Trophoblast cell (in vitro differentiated cells and primary cell): ENCODE data around the gene ZNF516.
A peak's percentile ranks its signal among the peaks of the same experiment; 100 is the strongest.

Experiments
- DNase-seq, 2 donors: peaks; one replicate each; pipeline ENCODE4 v3.0.0-alpha.2; 2016
- H2AFZ ChIP-seq: 2 replicates; pipeline ENCODE4 v1.6.1; 2013; ENCODE audit warnings: low read length, moderate library complexity, mild to moderate bottlenecking; ENCODE audit not compliant: insufficient read depth, poor library complexity
- H2AK5ac ChIP-seq: 2 replicates; pipeline ENCODE4 v1.6.1; 2013; ENCODE audit warnings: mild to moderate bottlenecking, low read length
- H2BK120ac ChIP-seq: 2 replicates; pipeline ENCODE4 v1.6.1; 2013; ENCODE audit warnings: low read length, mild to moderate bottlenecking, moderate library complexity; ENCODE audit not compliant: insufficient read depth, poor library complexity
- H2BK12ac ChIP-seq: 2 replicates; pipeline ENCODE4 v1.6.1; 2013; ENCODE audit warnings: mild to moderate bottlenecking, low read length, moderate library complexity
- H2BK5ac ChIP-seq: 2 replicates; pipeline ENCODE4 v1.6.1; 2013; ENCODE audit warnings: low read length, low read depth, moderate library complexity, mild to moderate bottlenecking; ENCODE audit not compliant: poor library complexity
- H3K14ac ChIP-seq: 2 replicates; pipeline ENCODE4 v1.6.1; 2013; ENCODE audit warnings: mild to moderate bottlenecking, low read length
- H3K18ac ChIP-seq: 2 replicates; pipeline ENCODE4 v1.6.1; 2013; ENCODE audit warnings: mild to moderate bottlenecking, low read length
- H3K23ac ChIP-seq: 2 replicates; pipeline ENCODE4 v1.6.1; 2013; ENCODE audit warnings: low read length
- H3K27ac ChIP-seq: 2 replicates; pipeline ENCODE4 v1.5.1; 2013; ENCODE audit warnings: low read depth, mild to moderate bottlenecking, inconsistent platforms, low read length, moderate library complexity
- H3K27me3 ChIP-seq: 2 replicates; pipeline ENCODE4 v1.6.1; 2013; ENCODE audit warnings: inconsistent platforms, mild to moderate bottlenecking, low read length, moderate library complexity; ENCODE audit not compliant: insufficient read depth
- H3K36me3 ChIP-seq, 2 experiments: 1 replicate in 1 of 2; 2 replicates in 1 of 2; pipeline ENCODE4 v1.6.1; 2013; ENCODE audit warnings: low read length in 2 of 2, mild to moderate bottlenecking in 2 of 2, moderate library complexity in 1 of 2; ENCODE audit not compliant: insufficient read depth in 2 of 2, control insufficient read depth in 1 of 2
- H3K4ac ChIP-seq: 2 replicates; pipeline ENCODE4 v1.6.1; 2013; ENCODE audit warnings: low read depth, mild to moderate bottlenecking, low read length, moderate library complexity
- H3K4me1 ChIP-seq, 2 experiments: 1 replicate in 1 of 2; 2 replicates in 1 of 2; pipeline ENCODE4 v1.6.1; 2013; ENCODE audit warnings: low read length in 2 of 2, mild to moderate bottlenecking in 2 of 2, moderate library complexity in 1 of 2; ENCODE audit not compliant: insufficient read depth in 2 of 2, control insufficient read depth in 1 of 2
- H3K4me2 ChIP-seq: 2 replicates; pipeline ENCODE4 v1.6.1; 2013; ENCODE audit warnings: inconsistent platforms, mild to moderate bottlenecking, low read length, moderate library complexity
- H3K4me3 ChIP-seq: 2 replicates; pipeline ENCODE4 v1.5.1; 2013; ENCODE audit warnings: mild to moderate bottlenecking, low read depth, low read length, inconsistent platforms
- H3K79me1 ChIP-seq: one replicate; pipeline ENCODE4 v1.6.1; 2013; ENCODE audit warnings: low read length
- H3K79me2 ChIP-seq: 2 replicates; pipeline ENCODE4 v1.6.1; 2013; ENCODE audit warnings: low read length, mild to moderate bottlenecking; ENCODE audit not compliant: control insufficient read depth, insufficient read depth, poor library complexity
- H3K9ac ChIP-seq: 2 replicates; pipeline ENCODE4 v1.6.1; 2013; ENCODE audit warnings: mild to moderate bottlenecking, low read length
- H3K9me3 ChIP-seq: 2 replicates; pipeline ENCODE4 v1.6.1; 2013; ENCODE audit warnings: low read depth, mild to moderate bottlenecking, control low read depth, inconsistent platforms, low read length; ENCODE audit not compliant: insufficient read depth
- H4K12ac ChIP-seq: 2 replicates; pipeline ENCODE4 v1.6.1; 2013; ENCODE audit warnings: low read depth, mild to moderate bottlenecking, low read length, moderate library complexity
- H4K8ac ChIP-seq: 2 replicates; pipeline ENCODE4 v1.6.1; 2013; ENCODE audit warnings: low read depth, mild to moderate bottlenecking, low read length, moderate library complexity
- H4K91ac ChIP-seq: one replicate; pipeline ENCODE4 v1.6.1; 2013; ENCODE audit warnings: low read depth, mild to moderate bottlenecking, low read length, moderate library complexity
- WGBS: extraction: QIAGEN DNeasy Blood & Tissue Kit; methylation state at CpG from one replicate; pipeline ENCODE4 v1.1.7; 2013; ENCODE audit warnings: missing lambda C conversion rate; ENCODE audit not compliant: insufficient read length, insufficient coverage; ENCODE audit errors: extremely low coverage; 5-methylcytosine and 5-hydroxymethylcytosine counted together

The ZNF516 gene

GRCh38 chr18:76466410-76466991, 28.5 kb downstream of the ZNF516 start:
- WGBS = no CpG with 5 or more reads among the region's 20 CpGs

DNA sequence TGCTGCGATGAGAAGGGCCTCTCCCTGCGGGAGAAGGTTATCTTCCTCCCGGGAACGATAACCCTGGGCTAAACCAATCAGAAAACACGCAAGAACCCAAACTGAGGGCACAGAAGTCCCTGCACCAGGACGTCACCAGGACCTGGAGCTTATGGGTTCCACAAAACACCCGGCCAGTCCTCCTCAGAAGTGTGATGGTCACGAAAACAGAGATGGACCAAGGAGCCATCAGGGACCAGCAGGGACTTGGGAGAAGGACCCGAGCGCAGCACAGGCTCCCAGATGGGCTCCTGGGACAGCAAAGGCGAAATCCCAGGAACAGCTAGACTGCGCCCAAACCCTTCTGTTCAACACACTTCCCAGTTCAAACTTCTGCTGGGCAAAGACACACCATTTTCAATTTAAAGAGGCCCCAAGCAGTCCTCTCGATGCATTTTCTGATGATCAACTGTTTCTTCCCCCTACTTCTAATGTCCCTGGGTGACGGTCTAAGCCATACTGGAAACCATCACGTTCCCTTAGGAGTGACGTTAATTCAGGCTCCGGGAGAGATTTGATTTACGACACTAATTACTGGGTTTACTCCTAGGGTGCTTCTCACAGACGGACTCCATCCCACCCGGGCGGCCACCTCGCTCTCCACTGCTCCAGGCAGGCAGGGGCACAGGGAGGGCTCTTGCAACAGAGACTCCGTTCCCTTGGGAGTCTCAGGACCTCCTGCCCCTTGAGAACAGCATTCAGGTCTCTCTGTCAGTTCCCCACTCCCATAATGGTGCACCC, 29.2 kb downstream of the ZNF516 start:
- DNase-seq = no peak
- no peak overlapping the region for H4K8ac ChIP-seq
- no peaks in the 10 kb centered on the region for H3K9me3 ChIP-seq
- H3K79me2 ChIP-seq = no peaks in the 10 kb centered on the region
- H2BK12ac ChIP-seq = no peak overlapping the region
- H3K14ac ChIP-seq = no peak overlapping the region
- H2BK5ac ChIP-seq = no peak overlapping the region
- no peak overlapping the region for H3K4ac ChIP-seq
- H2AFZ ChIP-seq = no peak overlapping the region
- H3K18ac ChIP-seq = no peak overlapping the region
- H2AK5ac ChIP-seq = no peak overlapping the region
- H3K4me2 ChIP-seq = no peak overlapping the region
- H2BK120ac ChIP-seq = no peak overlapping the region
- no peak overlapping the region for H3K9ac ChIP-seq
- H3K4me1 ChIP-seq = no peaks in the 10 kb centered on the region
- no peaks in the 10 kb centered on the region for H3K27me3 ChIP-seq
- no peak overlapping the region for H3K4me3 ChIP-seq
- H3K36me3 ChIP-seq = peaks cover 3% of the 10 kb centered on the region in 2 experiments
- no peak overlapping the region for H3K23ac ChIP-seq
- H4K12ac ChIP-seq = no peak overlapping the region
- no peak overlapping the region for H4K91ac ChIP-seq
- H3K79me1 ChIP-seq = no peaks in the 10 kb centered on the region
- no CpG with 5 or more reads among the region's 23 CpGs for WGBS
- no peak overlapping the region for H3K27ac ChIP-seq

More at GRCh38 chr18:76466410-76466991, 28.5 kb downstream of the ZNF516 start:
- Histone ChIP-seq H4K8ac (no peak overlapping the region), H4K12ac (no peak overlapping the region), H3K4me2 (no peak overlapping the region), H3K27me3 (no peaks in the 10 kb centered on the region), H3K79me1 (no peaks in the 10 kb centered on the region), H2AK5ac (no peak overlapping the region), H3K4ac (no peak overlapping the region), H3K4me3 (peak overlapping the region; percentile 23), H3K23ac (no peak overlapping the region), H2BK5ac (no peak overlapping the region), H3K79me2 (no peaks in the 10 kb centered on the region), H3K18ac (no peak overlapping the region), H3K4me1 (no peaks in the 10 kb centered on the region), H4K91ac (no peak overlapping the region), H3K9me3 (no peaks in the 10 kb centered on the region), H3K36me3 (peaks cover 3% of the 10 kb centered on the region in 2 experiments), H2AFZ (no peak overlapping the region), H3K9ac (no peak overlapping the region), H2BK12ac (no peak overlapping the region), H3K27ac (no peak overlapping the region), H2BK120ac (no peak overlapping the region), H3K14ac (no peak overlapping the region)
- no peak for DNase-seq

GRCh38 chr18:76464281-76465259, 30.5 kb downstream of the ZNF516 start:
- Histone ChIP-seq H3K36me3 (peaks cover 3% of the 10 kb centered on the region in 2 experiments), H3K79me1 (no peaks in the 10 kb centered on the region), H3K4ac (no peak overlapping the region), H2AK5ac (no peak overlapping the region), H3K79me2 (no peaks in the 10 kb centered on the region), H3K23ac (no peak overlapping the region), H3K4me3 (no peak overlapping the region), H3K9ac (no peak overlapping the region), H3K9me3 (no peaks in the 10 kb centered on the region), H3K4me1 (peaks cover 4% of the 10 kb centered on the region in 2 experiments), H2AFZ (no peak overlapping the region), H2BK5ac (no peak overlapping the region), H3K4me2 (no peak overlapping the region), H3K27me3 (no peaks in the 10 kb centered on the region), H4K91ac (no peak overlapping the region), H4K12ac (no peak overlapping the region), H2BK12ac (no peak overlapping the region), H4K8ac (no peak overlapping the region), H2BK120ac (no peak overlapping the region), H3K18ac (no peak overlapping the region), H3K27ac (no peak overlapping the region), H3K14ac (no peak overlapping the region)
- WGBS = no CpG with 5 or more reads among the region's 19 CpGs
- DNase-seq = no peak

DNA sequence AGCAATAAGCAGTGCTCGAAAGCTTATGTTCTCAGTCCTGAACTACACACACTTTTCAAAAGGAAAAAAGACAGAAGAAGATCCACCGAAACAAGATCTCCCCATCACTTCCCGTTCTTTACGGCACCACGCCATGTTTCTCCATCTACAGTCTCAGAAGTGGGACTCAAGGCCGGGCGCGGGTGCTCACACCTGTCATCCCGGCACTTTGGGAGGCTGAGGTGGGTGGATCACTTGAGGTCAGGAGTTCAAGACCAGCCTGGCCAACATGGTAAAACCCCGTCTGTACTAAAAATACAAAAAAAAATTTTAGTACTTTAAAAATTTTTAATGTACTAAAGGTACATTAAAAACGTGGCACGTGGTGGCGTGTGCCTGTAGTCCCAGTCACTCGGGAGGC, 31.2 kb downstream of the ZNF516 start:
- no peak overlapping the region for H2AFZ ChIP-seq
- WGBS = no CpG with 5 or more reads among the region's 14 CpGs
- DNase-seq = no peak
- peaks cover 3 to 6% of the 10 kb centered on the region in 2 experiments for H3K36me3 ChIP-seq
- no peak overlapping the region for H4K8ac ChIP-seq
- H4K12ac ChIP-seq = no peak overlapping the region
- H3K79me1 ChIP-seq = no peaks in the 10 kb centered on the region
- no peaks in the 10 kb centered on the region for H3K27me3 ChIP-seq
- no peak overlapping the region for H3K9ac ChIP-seq
- no peaks in the 10 kb centered on the region for H3K9me3 ChIP-seq
- H3K27ac ChIP-seq = no peak overlapping the region
- peaks cover 4% of the 10 kb centered on the region in 2 experiments for H3K4me1 ChIP-seq
- no peak overlapping the region for H2AK5ac ChIP-seq
- no peak overlapping the region for H3K14ac ChIP-seq
- no peak overlapping the region for H3K4me2 ChIP-seq
- no peak overlapping the region for H2BK120ac ChIP-seq
- H4K91ac ChIP-seq = no peak overlapping the region
- H2BK5ac ChIP-seq = no peak overlapping the region
- no peaks in the 10 kb centered on the region for H3K79me2 ChIP-seq
- no peak overlapping the region for H3K4ac ChIP-seq
- no peak overlapping the region for H3K4me3 ChIP-seq
- H2BK12ac ChIP-seq = no peak overlapping the region
- no peak overlapping the region for H3K18ac ChIP-seq
- H3K23ac ChIP-seq = no peak overlapping the region
